Neural cell (in vitro differentiated cells): ENCODE data around the gene DAND5. TPM values are rescaled to one million over a fixed set of nuclear protein-coding genes. Genes with fewer than 3 reads are reported as not detected.

Source experiments
- H2AFZ ChIP-seq: fragments of 200-600, 300-800 bp; sonication (generic), shearing (Covaris generic); 2 replicates; pipeline ENCODE4 v1.6.0; 2014; ENCODE audit warnings: low read depth, mild to moderate bottlenecking, antibody characterized with exemption, low read length, moderate library complexity
- H3F3A ChIP-seq: fragments of 200-600 bp; shearing (Covaris generic); 2 replicates; pipeline ENCODE4 v1.6.1; 2016; ENCODE audit warnings: mild to moderate bottlenecking, moderate library complexity, mixed read lengths, antibody characterized with exemption, low read length; ENCODE audit not compliant: insufficient read depth, poor library complexity, severe bottlenecking
- H3K27ac ChIP-seq: fragments of 200-600, 300-800 bp; sonication (generic), shearing (Covaris generic); 2 replicates; pipeline ENCODE4 v1.5.1; 2014; ENCODE audit warnings: mild to moderate bottlenecking, low read length, moderate library complexity
- H3K27me3 ChIP-seq: fragments of 300-800, 200-600 bp; sonication (generic), shearing (Covaris generic); 2 replicates; pipeline ENCODE4 v1.6.0; 2014; ENCODE audit warnings: mild to moderate bottlenecking, low read depth, low read length, moderate library complexity; ENCODE audit not compliant: insufficient read depth
- H3K36me3 ChIP-seq: fragments of 300-800, 200-600 bp; sonication (generic), shearing (Covaris generic); 2 replicates; pipeline ENCODE4 v1.5.1; 2014; ENCODE audit warnings: mild to moderate bottlenecking, antibody characterized with exemption, low read length, moderate library complexity; ENCODE audit not compliant: insufficient read depth
- H3K4me2 ChIP-seq: fragments of 300-800, 200-600 bp; sonication (generic), shearing (Covaris generic); 2 replicates; pipeline ENCODE4 v1.6.0; 2014; ENCODE audit warnings: mild to moderate bottlenecking, low read length
- H3K4me3 ChIP-seq: fragments of 300-800, 200-600 bp; sonication (generic), shearing (Covaris generic); 2 replicates; pipeline ENCODE4 v1.5.1; 2014; ENCODE audit warnings: mild to moderate bottlenecking, low read length, moderate library complexity
- H3K79me2 ChIP-seq: fragments of 200-600 bp; shearing (Covaris generic); replicated peaks from 2 replicates; pipeline ENCODE4 v1.6.0; 2014; ENCODE audit warnings: mild to moderate bottlenecking, low read length, moderate library complexity; ENCODE audit not compliant: insufficient read depth
- H3K9ac ChIP-seq: fragments of 300-800, 200-600 bp; sonication (generic), shearing (Covaris generic); 2 replicates; pipeline ENCODE4 v1.6.1; 2016; ENCODE audit warnings: mild to moderate bottlenecking, low read length, mixed read lengths
- H3K9me2 ChIP-seq: fragments of 200-600 bp; shearing (Covaris generic); 2 replicates; pipeline ENCODE4 v1.6.1; 2016; ENCODE audit warnings: mild to moderate bottlenecking, low read length, mixed read lengths; ENCODE audit not compliant: insufficient read depth
- H3K9me3 ChIP-seq: fragments of 200-600, 300-800 bp; sonication (generic), shearing (Covaris generic); 2 replicates; pipeline ENCODE4 v1.6.1; 2016; ENCODE audit warnings: mild to moderate bottlenecking, mixed run types, low read length, moderate library complexity, mixed read lengths
- H4K20me1 ChIP-seq: fragments of 200-600 bp; shearing (Covaris generic); 2 replicates; pipeline ENCODE4 v1.6.1; 2016; ENCODE audit warnings: mild to moderate bottlenecking, mixed run types; ENCODE audit not compliant: insufficient read depth
- EP300 ChIP-seq: fragments of 450-650 bp; conservative IDR thresholded peaks from 2 replicates; pipeline ENCODE4 v1.6.1; 2014; ENCODE audit warnings: antibody characterized with exemption, mild to moderate bottlenecking, moderate library complexity; ENCODE audit not compliant: poor library complexity, severe bottlenecking
- EZH2 ChIP-seq: fragments of 200-600, 300-800 bp; shearing (Covaris generic), sonication (generic); IDR thresholded peaks from 2 replicates; pipeline ENCODE4 v1.6.1; 2014; ENCODE audit warnings: antibody characterized with exemption, low read length, borderline replicate concordance, mild to moderate bottlenecking; ENCODE audit not compliant: insufficient read depth, poor library complexity, severe bottlenecking
- MXI1 ChIP-seq: fragments of 450-650 bp; conservative IDR thresholded peaks from 2 replicates; pipeline ENCODE4 v1.6.1; 2014; ENCODE audit warnings: antibody characterized with exemption, mild to moderate bottlenecking; ENCODE audit not compliant: poor library complexity, severe bottlenecking
- POLR2AphosphoS5 ChIP-seq: IDR thresholded peaks from 2 replicates; pipeline ENCODE4 v1.6.1; 2012
- RAD21 ChIP-seq: fragments of 450-650 bp; conservative IDR thresholded peaks from 2 replicates; pipeline ENCODE4 v1.6.1; 2014; ENCODE audit warnings: antibody characterized with exemption, mild to moderate bottlenecking, moderate library complexity
- SMC3 ChIP-seq: fragments of 450-650 bp; conservative IDR thresholded peaks from 2 replicates; pipeline ENCODE4 v1.6.1; 2014; ENCODE audit warnings: antibody characterized with exemption, mild to moderate bottlenecking, moderate library complexity; ENCODE audit not compliant: poor library complexity
- TAF1 ChIP-seq: IDR thresholded peaks from 2 replicates; pipeline ENCODE4 v1.6.1; 2012; ENCODE audit warnings: low read depth
- polyA plus RNA-seq: library from polyadenylated mRNA; depleted of rRNA; stranded (reverse); fragments of >200 nt; gene quantifications from 2 replicates; pipeline ENCODE4 v1.2.3, GENCODE V29; 2014
- TF ChIP-seq, protein P1 (sequence below): IDR thresholded peaks from 2 replicates; pipeline ENCODE4 v1.6.1; 2012; ENCODE audit warnings: borderline replicate concordance
- TF ChIP-seq, protein P2 (sequence below): fragments of 450-650 bp; IDR thresholded peaks from 2 replicates; pipeline ENCODE4 v1.5.1; 2014; ENCODE audit warnings: antibody characterized with exemption, mild to moderate bottlenecking, moderate library complexity; ENCODE audit not compliant: poor library complexity, severe bottlenecking

DAND5 gene
- polyA plus RNA-seq, 1 donor from 2014 or later = not detected

DNA sequence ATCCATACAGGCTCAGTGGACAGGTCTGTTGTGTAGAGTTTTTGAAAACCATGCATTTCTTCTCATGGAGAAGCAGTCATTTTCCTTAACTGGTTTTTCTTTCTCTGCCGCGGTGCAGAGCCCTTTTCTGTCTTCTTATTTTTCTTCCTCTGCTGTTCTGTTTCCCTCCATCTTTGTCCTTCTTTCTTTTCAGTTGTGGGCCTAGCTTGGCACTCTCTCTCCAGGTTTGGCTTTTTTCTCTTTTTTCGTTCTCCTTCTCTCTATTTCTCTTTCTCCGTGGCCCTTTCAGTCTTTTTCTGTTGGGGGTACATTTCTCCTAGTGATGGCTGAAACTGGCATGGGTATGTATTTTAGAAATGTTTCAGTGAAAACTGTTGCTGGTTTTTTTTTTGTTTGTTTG, 50.0 kb downstream of the DAND5 start:
- Histone ChIP-seq H3K36me3 (no peaks in the 10 kb centered on the region), H3K9me3 (no peaks in the 10 kb centered on the region), H3K4me3 (no peak overlapping the region), H3K27ac (no peak overlapping the region), H3K27me3 (peaks cover 100% of the 10 kb centered on the region), H4K20me1 (no peaks in the 10 kb centered on the region), H3K4me2 (no peak overlapping the region), H3K9ac (no peak overlapping the region), H3K9me2 (no peaks in the 10 kb centered on the region), H2AFZ (no peak overlapping the region), H3F3A (no peaks in the 10 kb centered on the region), H3K79me2 (no peaks in the 10 kb centered on the region)
- TF ChIP-seq EP300 (no peak), POLR2AphosphoS5 (no peak), TAF1 (no peak), SMC3 (no peak), MXI1 (no peak), EZH2 (no peak), RAD21 (no peak)
- TF ChIP-seq, protein P1, sequence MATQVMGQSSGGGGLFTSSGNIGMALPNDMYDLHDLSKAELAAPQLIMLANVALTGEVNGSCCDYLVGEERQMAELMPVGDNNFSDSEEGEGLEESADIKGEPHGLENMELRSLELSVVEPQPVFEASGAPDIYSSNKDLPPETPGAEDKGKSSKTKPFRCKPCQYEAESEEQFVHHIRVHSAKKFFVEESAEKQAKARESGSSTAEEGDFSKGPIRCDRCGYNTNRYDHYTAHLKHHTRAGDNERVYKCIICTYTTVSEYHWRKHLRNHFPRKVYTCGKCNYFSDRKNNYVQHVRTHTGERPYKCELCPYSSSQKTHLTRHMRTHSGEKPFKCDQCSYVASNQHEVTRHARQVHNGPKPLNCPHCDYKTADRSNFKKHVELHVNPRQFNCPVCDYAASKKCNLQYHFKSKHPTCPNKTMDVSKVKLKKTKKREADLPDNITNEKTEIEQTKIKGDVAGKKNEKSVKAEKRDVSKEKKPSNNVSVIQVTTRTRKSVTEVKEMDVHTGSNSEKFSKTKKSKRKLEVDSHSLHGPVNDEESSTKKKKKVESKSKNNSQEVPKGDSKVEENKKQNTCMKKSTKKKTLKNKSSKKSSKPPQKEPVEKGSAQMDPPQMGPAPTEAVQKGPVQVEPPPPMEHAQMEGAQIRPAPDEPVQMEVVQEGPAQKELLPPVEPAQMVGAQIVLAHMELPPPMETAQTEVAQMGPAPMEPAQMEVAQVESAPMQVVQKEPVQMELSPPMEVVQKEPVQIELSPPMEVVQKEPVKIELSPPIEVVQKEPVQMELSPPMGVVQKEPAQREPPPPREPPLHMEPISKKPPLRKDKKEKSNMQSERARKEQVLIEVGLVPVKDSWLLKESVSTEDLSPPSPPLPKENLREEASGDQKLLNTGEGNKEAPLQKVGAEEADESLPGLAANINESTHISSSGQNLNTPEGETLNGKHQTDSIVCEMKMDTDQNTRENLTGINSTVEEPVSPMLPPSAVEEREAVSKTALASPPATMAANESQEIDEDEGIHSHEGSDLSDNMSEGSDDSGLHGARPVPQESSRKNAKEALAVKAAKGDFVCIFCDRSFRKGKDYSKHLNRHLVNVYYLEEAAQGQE = no peak
- TF ChIP-seq, protein P2, sequence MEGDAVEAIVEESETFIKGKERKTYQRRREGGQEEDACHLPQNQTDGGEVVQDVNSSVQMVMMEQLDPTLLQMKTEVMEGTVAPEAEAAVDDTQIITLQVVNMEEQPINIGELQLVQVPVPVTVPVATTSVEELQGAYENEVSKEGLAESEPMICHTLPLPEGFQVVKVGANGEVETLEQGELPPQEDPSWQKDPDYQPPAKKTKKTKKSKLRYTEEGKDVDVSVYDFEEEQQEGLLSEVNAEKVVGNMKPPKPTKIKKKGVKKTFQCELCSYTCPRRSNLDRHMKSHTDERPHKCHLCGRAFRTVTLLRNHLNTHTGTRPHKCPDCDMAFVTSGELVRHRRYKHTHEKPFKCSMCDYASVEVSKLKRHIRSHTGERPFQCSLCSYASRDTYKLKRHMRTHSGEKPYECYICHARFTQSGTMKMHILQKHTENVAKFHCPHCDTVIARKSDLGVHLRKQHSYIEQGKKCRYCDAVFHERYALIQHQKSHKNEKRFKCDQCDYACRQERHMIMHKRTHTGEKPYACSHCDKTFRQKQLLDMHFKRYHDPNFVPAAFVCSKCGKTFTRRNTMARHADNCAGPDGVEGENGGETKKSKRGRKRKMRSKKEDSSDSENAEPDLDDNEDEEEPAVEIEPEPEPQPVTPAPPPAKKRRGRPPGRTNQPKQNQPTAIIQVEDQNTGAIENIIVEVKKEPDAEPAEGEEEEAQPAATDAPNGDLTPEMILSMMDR = no peak

DNA sequence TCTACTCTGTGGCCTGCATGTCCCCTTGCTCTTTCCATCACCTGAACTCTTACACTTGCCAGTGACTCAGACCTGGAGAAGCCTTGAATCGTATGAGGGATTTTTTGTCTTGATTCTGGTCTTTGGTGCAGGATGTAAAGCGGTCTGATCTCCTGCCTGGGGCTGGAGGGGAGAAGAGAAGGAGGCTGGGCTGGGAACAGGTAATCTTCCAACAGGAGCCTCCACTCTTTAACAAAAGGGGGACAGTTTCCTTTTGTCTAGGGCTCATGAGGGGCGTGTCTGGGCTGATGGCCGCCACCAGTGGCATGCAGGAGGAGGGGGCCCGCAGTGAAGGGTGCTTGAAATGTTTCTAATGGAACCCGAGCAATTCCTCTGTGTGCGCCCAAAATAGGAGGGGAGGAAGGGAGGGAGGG, 50.6 kb downstream of the DAND5 start:
- no peak overlapping the region for H3K9ac ChIP-seq
- no peaks in the 10 kb centered on the region for H3K9me2 ChIP-seq
- no peak overlapping the region for H3K27ac ChIP-seq
- no peaks in the 10 kb centered on the region for H3K79me2 ChIP-seq
- H2AFZ ChIP-seq = no peak overlapping the region
- H4K20me1 ChIP-seq = no peaks in the 10 kb centered on the region
- no peak overlapping the region for H3K4me2 ChIP-seq
- H3K9me3 ChIP-seq = no peaks in the 10 kb centered on the region
- no peak for TF ChIP-seq SMC3
- H3F3A ChIP-seq = no peaks in the 10 kb centered on the region
- H3K27me3 ChIP-seq = peaks cover 100% of the 10 kb centered on the region
- no peak overlapping the region for H3K4me3 ChIP-seq
- H3K36me3 ChIP-seq = no peaks in the 10 kb centered on the region
